ENCODE data around the gene FCER1G.

Gene FCER1G

GRCh38 chr1:161266202-161266601 lies 51.1 kb downstream of the FCER1G start:
- TF ChIP-seq EZH2phosphoT487 (conservative IDR thresholded peaks at IDR 0.05; ENCODE audit: low read length), result no peak
- TF ChIP-seq, protein P1, sequence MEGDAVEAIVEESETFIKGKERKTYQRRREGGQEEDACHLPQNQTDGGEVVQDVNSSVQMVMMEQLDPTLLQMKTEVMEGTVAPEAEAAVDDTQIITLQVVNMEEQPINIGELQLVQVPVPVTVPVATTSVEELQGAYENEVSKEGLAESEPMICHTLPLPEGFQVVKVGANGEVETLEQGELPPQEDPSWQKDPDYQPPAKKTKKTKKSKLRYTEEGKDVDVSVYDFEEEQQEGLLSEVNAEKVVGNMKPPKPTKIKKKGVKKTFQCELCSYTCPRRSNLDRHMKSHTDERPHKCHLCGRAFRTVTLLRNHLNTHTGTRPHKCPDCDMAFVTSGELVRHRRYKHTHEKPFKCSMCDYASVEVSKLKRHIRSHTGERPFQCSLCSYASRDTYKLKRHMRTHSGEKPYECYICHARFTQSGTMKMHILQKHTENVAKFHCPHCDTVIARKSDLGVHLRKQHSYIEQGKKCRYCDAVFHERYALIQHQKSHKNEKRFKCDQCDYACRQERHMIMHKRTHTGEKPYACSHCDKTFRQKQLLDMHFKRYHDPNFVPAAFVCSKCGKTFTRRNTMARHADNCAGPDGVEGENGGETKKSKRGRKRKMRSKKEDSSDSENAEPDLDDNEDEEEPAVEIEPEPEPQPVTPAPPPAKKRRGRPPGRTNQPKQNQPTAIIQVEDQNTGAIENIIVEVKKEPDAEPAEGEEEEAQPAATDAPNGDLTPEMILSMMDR (IDR thresholded peaks at IDR 0.05; ENCODE audit: insufficient read depth, low read length, poor library complexity, severe bottlenecking), result no peak
- H3K27me3 ChIP-seq (ENCODE audit: low read length), result no peaks in the 10 kb centered on the region
- H3K4me2 ChIP-seq (ENCODE audit: low read depth, low read length, poor library complexity, severe bottlenecking), result no peak overlapping the region
- no peaks in the 10 kb centered on the region for H3K9me3 ChIP-seq (ENCODE audit: insufficient read depth, low read length)
- no peak overlapping the region for H3K9ac ChIP-seq (ENCODE audit: low read length)
- H3K36me3 ChIP-seq (ENCODE audit: low read length), result no peaks in the 10 kb centered on the region
- no peak overlapping the region for H2AFZ ChIP-seq (ENCODE audit: low read depth, low read length, severe bottlenecking)
- no peaks in the 10 kb centered on the region for H3K9me2 ChIP-seq (replicated peaks; ENCODE audit: insufficient read depth, low read length)
- H3K4me3 ChIP-seq (ENCODE audit: insufficient read depth, low read length, poor library complexity, severe bottlenecking), result no peak overlapping the region
- no peak overlapping the region for H3K27ac ChIP-seq (ENCODE audit: low read depth, low read length)
- H3K79me2 ChIP-seq (ENCODE audit: insufficient read depth, low read length), result no peaks in the 10 kb centered on the region
- H3F3A ChIP-seq (ENCODE audit: insufficient read depth), result no peaks in the 10 kb centered on the region
- no peaks in the 10 kb centered on the region for H4K20me1 ChIP-seq (ENCODE audit: low read depth, low read length)

- Histone ChIP-seq H3K79me2 (ENCODE audit: insufficient read depth, low read length) (no peaks in the 10 kb centered on the region), H3K4me2 (ENCODE audit: low read depth, low read length, poor library complexity, severe bottlenecking) (no peak overlapping the region), H3K9me3 (ENCODE audit: insufficient read depth, low read length) (no peaks in the 10 kb centered on the region), H3K4me3 (ENCODE audit: insufficient read depth, low read length, poor library complexity, severe bottlenecking) (no peak overlapping the region), H4K20me1 (ENCODE audit: low read depth, low read length) (no peaks in the 10 kb centered on the region), H3K27ac (ENCODE audit: low read depth, low read length) (no peak overlapping the region), H3K27me3 (ENCODE audit: low read length) (no peaks in the 10 kb centered on the region), H3K36me3 (ENCODE audit: low read length) (no peaks in the 10 kb centered on the region), H3K9ac (ENCODE audit: low read length) (no peak overlapping the region), H3K9me2 (replicated peaks; ENCODE audit: insufficient read depth, low read length) (no peaks in the 10 kb centered on the region), H2AFZ (ENCODE audit: low read depth, low read length, severe bottlenecking) (no peak overlapping the region), H3F3A (ENCODE audit: insufficient read depth) (no peaks in the 10 kb centered on the region)
- TF ChIP-seq, protein P1 (IDR thresholded peaks at IDR 0.05; ENCODE audit: insufficient read depth, low read length, poor library complexity, severe bottlenecking), result no peak
- no peak for TF ChIP-seq EZH2phosphoT487 (conservative IDR thresholded peaks at IDR 0.05; ENCODE audit: low read length)
Observed at GRCh38 chr1:161266836-161267235, 51.7 kb downstream of the FCER1G start.

- no peak for TF ChIP-seq EZH2phosphoT487 (conservative IDR thresholded peaks at IDR 0.05; ENCODE audit: low read length)
- H3K27me3 ChIP-seq (ENCODE audit: low read length), result no peaks in the 10 kb centered on the region
- no peaks in the 10 kb centered on the region for H3K79me2 ChIP-seq (ENCODE audit: insufficient read depth, low read length)
- H4K20me1 ChIP-seq (ENCODE audit: low read depth, low read length), result no peaks in the 10 kb centered on the region
- H3K4me2 ChIP-seq (ENCODE audit: low read depth, low read length, poor library complexity, severe bottlenecking), result no peak overlapping the region
- no peak overlapping the region for H3K4me3 ChIP-seq (ENCODE audit: insufficient read depth, low read length, poor library complexity, severe bottlenecking)
- no peaks in the 10 kb centered on the region for H3F3A ChIP-seq (ENCODE audit: insufficient read depth)
- no peaks in the 10 kb centered on the region for H3K36me3 ChIP-seq (ENCODE audit: low read length)
- no peak overlapping the region for H2AFZ ChIP-seq (ENCODE audit: low read depth, low read length, severe bottlenecking)
- H3K9me3 ChIP-seq (ENCODE audit: insufficient read depth, low read length), result no peaks in the 10 kb centered on the region
- H3K27ac ChIP-seq (ENCODE audit: low read depth, low read length), result no peak overlapping the region
- H3K9ac ChIP-seq (ENCODE audit: low read length), result no peak overlapping the region
- no peaks in the 10 kb centered on the region for H3K9me2 ChIP-seq (replicated peaks; ENCODE audit: insufficient read depth, low read length)
Observed at GRCh38 chr1:161267321-161267720, 52.2 kb downstream of the FCER1G start.

All from SU-DHL-6 (cell line).